Smooth muscle cell of the brain vasculature (primary cell): ENCODE measurements around the gene R3HDM2.
A peak's percentile ranks its signal among the peaks of the same experiment; 100 is the strongest.

Experiments
- DNase-seq: peaks from one replicate; pipeline ENCODE4 v3.0.0-alpha.2; 2012; ENCODE audit warnings: low read depth, low spot score

Gene R3HDM2

DNA sequence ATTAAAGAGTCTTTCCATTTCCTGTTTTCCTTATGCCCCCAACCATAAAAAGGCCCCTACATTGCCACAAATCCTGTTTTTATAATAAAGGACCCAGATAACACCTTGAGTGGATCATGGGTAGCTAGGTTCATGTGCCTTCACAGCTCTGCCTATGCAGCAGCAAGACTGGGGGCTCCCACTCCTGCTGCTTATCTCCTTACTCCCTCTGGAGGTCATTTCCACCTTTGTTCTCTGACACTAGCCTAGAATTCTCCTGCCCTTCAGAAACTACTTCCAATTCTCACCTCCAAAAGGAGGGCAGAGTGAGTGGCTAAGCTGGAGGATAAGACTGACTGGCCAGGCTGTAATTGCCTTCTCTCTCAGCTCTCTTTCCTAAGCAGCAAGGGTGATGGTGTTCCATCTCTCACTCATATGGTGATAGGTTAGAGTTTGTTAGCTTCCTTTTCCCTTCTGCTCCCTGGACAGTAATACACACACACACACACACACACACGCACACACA, 159.8 kb downstream of the R3HDM2 start:
- no peak for DNase-seq

DNA sequence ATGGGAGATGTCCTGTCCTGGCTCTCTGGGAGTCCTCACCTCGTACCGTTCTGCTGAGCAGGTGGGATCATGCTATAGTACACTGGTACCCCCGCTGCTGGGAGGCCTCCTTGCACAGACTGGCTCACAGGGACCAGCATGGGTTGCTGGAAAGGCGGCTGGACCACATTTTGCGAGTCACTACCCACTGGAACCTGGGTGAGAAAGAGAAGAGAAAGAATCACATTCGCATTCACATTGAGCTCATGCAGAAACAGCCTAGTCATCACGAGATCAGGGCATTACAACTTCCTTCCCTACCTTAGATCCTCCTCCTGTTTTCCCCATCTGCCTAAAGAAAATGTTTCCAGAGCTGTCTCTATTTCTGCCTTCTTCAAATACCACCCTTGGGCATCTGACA, 162.6 kb downstream of the R3HDM2 start:
- no peak for DNase-seq

- DNase-seq, result no peak
Observed at GRCh38 chr12:57266681-57267080, 164.2 kb downstream of the R3HDM2 start.

- no peak for DNase-seq
Observed at GRCh38 chr12:57263096-57263495, 167.7 kb downstream of the R3HDM2 start.

- no peak for DNase-seq
Observed at GRCh38 chr12:57262126-57262822, 168.6 kb downstream of the R3HDM2 start.

- no peak for DNase-seq
Observed at GRCh38 chr12:57261428-57261865, 169.4 kb downstream of the R3HDM2 start.

- no peak for DNase-seq
Observed at GRCh38 chr12:57260366-57260765, 170.5 kb downstream of the R3HDM2 start.

GRCh38 chr12:57258977-57259970, 171.6 kb downstream of the R3HDM2 start:
- DNase-seq, result no peak

DNA sequence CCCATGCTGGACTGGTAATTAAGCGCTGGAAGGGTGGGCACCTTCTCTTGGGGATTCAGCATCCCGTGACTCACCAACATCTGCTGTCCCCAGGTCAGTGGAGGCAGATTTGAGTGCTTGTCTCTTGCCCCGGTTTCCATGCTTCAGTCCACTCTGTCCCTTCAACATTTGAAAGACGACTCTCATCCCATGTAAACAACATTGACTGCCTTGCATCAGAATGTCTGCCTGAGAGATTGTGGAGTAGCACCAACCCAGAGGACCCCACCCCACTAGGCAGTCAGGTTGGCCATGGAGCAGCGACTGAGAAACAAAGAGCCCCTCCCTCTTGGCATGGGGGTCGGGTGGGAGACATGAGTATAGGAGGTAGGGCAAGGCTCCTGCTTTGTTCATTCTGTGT, 174.9 kb downstream of the R3HDM2 start:
- no peak for DNase-seq

GRCh38 chr12:57254506-57255280, 176.2 kb downstream of the R3HDM2 start:
- no peak for DNase-seq

DNA sequence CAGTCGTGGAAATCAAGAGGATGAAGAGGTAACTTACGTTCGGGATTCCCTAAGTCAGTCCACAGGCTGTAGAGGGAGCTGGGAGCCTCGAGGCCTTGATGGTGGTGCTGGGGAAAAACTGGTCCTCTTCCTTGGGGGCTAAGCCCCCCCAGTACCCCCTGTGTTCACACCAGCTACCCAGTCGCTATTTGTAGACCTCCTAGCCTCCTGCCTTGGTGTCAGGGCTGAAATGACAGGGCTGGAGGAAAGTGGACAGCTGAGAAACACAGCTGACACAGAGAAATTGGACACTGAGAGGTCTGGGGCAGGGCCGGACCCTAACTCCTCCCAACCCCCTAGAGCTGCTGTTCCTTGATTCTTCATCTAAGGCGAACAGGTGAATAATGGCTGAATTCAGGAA, 179.9 kb downstream of the R3HDM2 start, which contains the start of gene STAC3:
Gene STAC3, minus strand, starts transcription at position 232 of the 400 bp plus-strand sequence. CDS start 1,551 bp downstream, outside the sequence.
- no peak for DNase-seq

- DNase-seq, result no peak
Observed at GRCh38 chr12:57250541-57250940, 180.3 kb downstream of the R3HDM2 start.

- DNase-seq, result no peak
Observed at GRCh38 chr12:57248934-57249742, 181.7 kb downstream of the R3HDM2 start.

GRCh38 chr12:57247041-57247440, 183.8 kb downstream of the R3HDM2 start:
- no peak for DNase-seq

- DNase-seq, result no peak
Observed at GRCh38 chr12:57244312-57244696, 186.5 kb downstream of the R3HDM2 start.

DNA sequence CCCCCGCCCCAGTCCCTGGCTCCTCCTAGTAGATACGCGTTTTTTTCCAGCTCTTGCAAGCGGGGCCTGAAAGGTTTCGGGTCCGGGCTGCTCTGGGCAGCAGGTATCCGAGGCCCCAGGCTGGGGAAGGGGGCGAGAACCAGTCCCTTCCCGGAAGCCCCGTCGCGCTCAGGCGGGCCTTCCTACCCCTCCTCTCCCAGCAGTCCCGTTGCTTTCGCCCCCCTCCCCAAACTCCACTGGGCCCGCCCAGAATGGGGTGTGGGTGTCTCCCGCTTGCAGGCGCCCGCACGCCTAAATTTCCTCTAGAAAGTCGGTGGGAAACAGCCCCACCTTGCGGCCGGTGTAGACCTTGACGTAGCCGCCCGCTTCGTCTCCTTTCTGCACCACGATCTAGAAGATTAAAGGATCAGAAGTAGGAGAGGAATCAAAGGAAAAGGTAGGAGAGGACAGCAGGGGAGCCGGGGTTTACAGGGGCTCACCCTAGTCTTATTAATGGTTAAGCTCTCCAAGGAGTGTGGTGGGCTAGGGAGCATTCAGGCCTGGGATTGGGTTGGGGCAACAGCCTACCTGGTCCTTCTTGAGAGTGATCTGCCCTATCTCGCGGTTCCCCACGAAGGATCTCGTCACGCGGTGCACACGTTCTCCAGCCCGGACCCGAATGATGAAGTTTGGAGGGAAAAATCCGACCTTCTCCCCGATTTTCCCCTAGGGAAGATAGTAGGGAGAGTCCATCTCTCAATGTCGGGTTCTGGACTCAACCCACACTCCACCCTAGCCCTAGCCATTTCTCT, 187.1 kb downstream of the R3HDM2 start:
- DNase-seq, result peak; percentile 52

DNA sequence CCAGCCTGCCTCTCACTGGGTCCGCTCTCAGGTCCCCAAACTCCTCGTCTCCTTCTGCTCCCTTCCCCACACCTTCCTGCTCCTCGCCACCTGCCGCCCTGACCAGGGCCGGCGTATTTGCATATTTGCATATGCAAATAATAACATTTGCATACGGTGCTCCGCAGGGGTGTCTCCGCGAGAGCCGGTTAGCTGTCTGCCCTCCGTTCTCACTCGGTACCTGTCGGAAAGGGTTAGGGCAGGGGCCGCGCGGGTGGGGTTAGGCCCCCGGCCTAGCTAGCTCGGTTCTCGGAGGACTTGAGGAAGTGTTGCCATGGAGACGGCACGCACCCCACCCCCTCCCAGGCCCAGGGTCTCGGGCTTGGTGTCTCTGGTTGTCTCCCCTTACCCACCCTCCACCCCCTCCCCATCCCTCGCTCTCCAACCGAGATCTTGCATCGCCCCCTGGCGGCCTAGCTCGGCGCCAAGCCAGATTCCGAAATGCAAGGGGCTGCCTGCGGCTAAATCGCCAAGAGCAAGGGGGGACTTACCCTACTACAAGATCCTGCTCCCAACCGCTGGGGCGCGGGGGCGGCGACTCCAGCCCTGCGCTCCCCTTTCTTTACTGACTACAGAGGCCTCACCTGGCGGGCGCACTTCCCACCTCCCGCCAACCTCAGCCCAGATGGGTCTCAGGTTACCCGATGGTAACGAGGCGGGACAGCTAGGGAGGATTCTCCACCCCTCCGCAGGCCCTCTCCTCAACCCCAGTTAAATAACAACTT, 188.0 kb downstream of the R3HDM2 start:
- no peak for DNase-seq

DNA sequence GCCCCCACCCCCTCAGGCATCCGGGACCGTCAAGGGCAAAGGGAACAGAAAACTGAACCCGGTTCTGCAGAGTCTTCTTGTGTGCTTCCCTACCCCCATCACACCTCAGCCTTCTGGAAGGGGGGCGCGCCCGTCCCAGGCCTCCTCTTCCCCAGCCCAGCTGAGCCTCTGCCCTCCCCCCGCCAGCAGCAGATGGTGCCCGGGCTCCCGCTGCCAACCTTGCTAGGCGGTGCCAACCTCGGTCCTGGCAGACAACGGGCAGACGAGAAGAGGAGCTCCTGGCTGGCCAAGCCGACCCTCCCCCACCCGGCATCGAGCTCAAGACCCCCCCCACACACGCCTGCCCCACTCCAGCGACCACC, 188.5 kb downstream of the R3HDM2 start:
- no peak for DNase-seq
